RWPE1 (cell line): ENCODE data around the gene INPP5A.

Source experiments
- CTCF ChIA-PET: fragments of 350-600 bp; sonication (Branson Sonifier 250); formaldehyde crosslinking; extraction: SDS; loops from one replicate; lab custom pipeline; 2021; lab: Yijun Ruan, JAX
- POLR2A ChIA-PET: fragments of 400-600 bp; formaldehyde crosslinking; extraction: SDS; loops from one replicate; lab custom pipeline; 2020; ENCODE audit warnings: antibody characterized with exemption; ENCODE audit not compliant: low non-redundant PET; lab: Yijun Ruan, JAX
- DNase-seq: peaks from one replicate; pipeline ENCODE4 v3.0.0; 2012; ENCODE audit warnings: low spot score
- H3K27ac ChIP-seq: fragments of 450-650 bp; 2 replicates; pipeline ENCODE4 v1.5.1; 2017
- CTCF ChIP-seq: fragments of 450-650 bp; conservative IDR thresholded peaks from 2 replicates; pipeline ENCODE4 v1.5.1; 2017; ENCODE audit warnings: low read depth, mild to moderate bottlenecking

The INPP5A gene

DNA sequence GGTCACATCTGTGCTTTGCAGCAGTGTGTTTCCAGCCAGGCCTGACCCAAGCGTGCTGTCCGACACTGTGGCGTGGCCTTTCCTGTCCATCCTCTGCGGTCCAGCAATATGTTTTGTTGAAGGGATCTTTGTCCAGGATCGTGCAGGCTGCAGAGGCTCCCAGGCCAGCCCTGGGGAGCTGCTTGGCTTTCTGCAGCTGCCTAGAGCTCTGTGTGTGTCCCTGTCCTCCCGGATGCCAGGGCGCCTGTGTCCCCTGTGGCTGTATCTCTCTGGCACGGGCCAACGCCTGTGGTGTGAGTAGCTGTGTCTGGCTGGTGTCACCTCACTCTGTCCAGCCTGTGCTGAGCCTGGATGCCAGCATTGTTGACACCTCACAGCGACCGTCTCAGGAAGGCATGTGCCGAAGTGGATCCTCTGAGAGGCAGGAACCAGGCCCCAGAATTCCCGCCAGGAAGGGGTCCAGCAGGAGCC lies 94.5 kb downstream of the INPP5A start:
- TF ChIP-seq CTCF: no peak
- ChIA-PET CTCF (no interaction called here), POLR2A (no interaction called here)
- peak overlapping the region; percentile 71 for H3K27ac ChIP-seq
- no peak for DNase-seq

DNA sequence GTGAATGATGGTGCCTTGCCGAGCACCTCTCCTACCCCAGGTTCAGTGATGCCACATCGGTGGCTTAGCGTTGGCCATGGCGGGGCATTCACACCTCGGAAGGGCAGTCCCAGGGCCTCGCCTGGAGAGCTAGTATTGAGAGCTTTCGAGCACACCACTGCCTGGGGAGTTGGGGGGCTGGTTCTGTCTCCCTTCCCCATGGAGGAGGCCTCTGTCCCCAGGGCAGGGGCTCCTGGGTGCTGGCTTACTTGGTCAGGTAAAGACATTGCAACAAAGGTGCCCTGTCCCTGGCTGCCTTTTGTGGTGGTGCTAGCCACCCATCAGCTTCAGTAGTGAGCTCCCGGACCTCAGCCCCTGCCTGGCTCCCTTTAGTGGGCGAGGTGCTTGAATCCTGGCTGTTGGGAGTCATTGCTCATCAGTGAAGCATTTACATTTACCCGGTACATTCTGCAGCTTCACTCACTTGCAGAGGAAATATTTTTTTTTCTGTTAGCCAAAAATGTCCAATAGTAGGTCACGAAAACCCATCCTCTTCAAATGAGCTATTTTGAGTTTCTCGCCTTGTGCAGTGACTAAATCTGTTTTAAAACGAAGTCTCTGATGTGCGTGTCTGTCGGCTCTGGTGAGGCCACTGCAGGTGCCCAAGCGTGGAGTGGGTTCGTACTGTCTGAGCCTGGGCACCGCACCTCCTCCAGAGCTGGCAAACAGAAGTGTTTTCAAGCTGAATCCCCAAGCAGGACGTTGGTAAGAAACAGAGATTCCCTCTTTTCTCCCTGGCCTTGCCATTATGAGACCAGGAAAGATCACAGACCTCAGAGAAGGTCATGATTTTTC lies 95.5 kb downstream of the INPP5A start:
- TF ChIP-seq CTCF: no peak
- CTCF ChIA-PET: interaction anchor here (0.7 to 1.5 kb wide), 2 partner anchors 105 to 174 kb away, joined by 5 to 8 read pairs; no protein-coding TSS in a partner anchor
- peak overlapping the region; percentile 24 for H3K27ac ChIP-seq
- POLR2A ChIA-PET: no interaction called here
- DNase-seq: no peak

DNA sequence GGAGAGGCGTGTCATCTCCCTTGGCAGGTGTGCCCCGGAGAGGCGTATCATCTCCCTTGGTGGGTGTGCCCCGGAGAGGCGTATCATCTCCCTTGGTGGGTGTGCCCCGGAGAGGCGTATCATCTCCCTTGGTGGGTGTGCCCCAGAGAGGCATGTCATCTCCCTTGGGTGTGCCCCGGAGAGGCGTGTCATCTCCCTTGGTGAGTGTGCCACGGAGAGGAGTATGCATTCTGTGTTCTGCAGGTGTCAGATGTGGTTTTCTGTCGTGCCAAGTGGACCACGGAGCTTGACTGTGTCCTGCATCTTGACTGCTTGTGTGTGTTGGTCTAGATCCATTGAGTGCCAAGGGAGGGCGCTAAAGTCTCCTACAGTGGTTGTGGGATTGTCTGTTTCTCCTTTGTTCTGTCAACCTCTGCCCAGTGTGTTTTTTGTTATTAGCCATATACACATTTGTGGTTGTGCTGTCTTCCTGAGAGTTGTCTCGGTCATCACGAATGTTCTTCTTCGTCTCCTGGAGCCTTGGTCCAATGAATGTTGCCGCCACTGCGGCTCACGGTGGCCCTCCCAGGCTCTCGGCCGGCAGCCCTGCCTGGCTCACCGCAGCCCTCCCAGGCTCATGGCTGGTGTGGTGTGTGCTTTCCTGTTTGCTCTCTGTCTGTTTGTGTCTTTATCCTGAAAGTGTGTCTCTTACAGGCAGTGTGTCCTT lies 96.8 kb downstream of the INPP5A start:
- no peak for TF ChIP-seq CTCF
- ChIA-PET POLR2A (no interaction called here), CTCF (interaction anchor here (0.9 to 1.5 kb wide), 2 partner anchors 170 to 175 kb away, joined by 3 to 8 read pairs; no protein-coding TSS in a partner anchor)
- no peak for DNase-seq
- 0 out of 2 replicates have a peak overlapping the region, but pooled peaks have one; percentile 10 for H3K27ac ChIP-seq

GRCh38 chr10:132634947-132635271 lies 97.3 kb downstream of the INPP5A start:
- ChIA-PET CTCF (interaction anchor here (0.9 to 1.5 kb wide), 2 partner anchors 171 to 175 kb away, joined by 3 to 8 read pairs; no protein-coding TSS in a partner anchor), POLR2A (no interaction called here)
- DNase-seq: no peak
- H3K27ac ChIP-seq: 0 out of 2 replicates have a peak overlapping the region, but pooled peaks have one; percentile 10
- no peak for TF ChIP-seq CTCF

- no peak for DNase-seq
- CTCF ChIA-PET: interaction anchor here (0.8 to 1.5 kb wide), 2 partner anchors 155 to 177 kb away, joined by 3 to 13 read pairs; no protein-coding TSS in a partner anchor
- no peak for TF ChIP-seq CTCF
- no peak overlapping the region for H3K27ac ChIP-seq
- POLR2A ChIA-PET: no interaction called here
Observed at GRCh38 chr10:132636358-132636757, 98.8 kb downstream of the INPP5A start.

GRCh38 chr10:132637477-132638129 lies 100.0 kb downstream of the INPP5A start:
- ChIA-PET CTCF (no interaction called here), POLR2A (no interaction called here)
- peak; percentile 86 for DNase-seq
- TF ChIP-seq CTCF: peak; percentile 75
- no peak overlapping the region for H3K27ac ChIP-seq
